Suprapubic skin (tissue), 4 donors: ENCODE results near the gene TPRG1L.

Experiments
- POLR2A ChIP-seq, 2 donors: fragments of 450-650 bp; IDR thresholded peaks; one replicate each; pipeline ENCODE4 v1.6.1; 2017; ENCODE audit warnings: antibody characterized with exemption in 2 of 2, mild to moderate bottlenecking in 2 of 2, moderate library complexity in 2 of 2
- POLR2AphosphoS5 ChIP-seq, 3 donors: sonication (generic); formaldehyde crosslinking; IDR thresholded peaks; one replicate each; pipeline ENCODE4 v1.6.1; 2017; ENCODE audit warnings: antibody characterized with exemption in 3 of 3
- TF ChIP-seq, protein P1 (sequence below), 2 donors: fragments of 200-600 bp in 1 of 2; fragments of 450-650 bp in 1 of 2; sonication (generic) in 1 of 2; IDR thresholded peaks; one replicate each; pipeline ENCODE4 v1.5.1; 2016 to 2019; ENCODE audit warnings: antibody characterized with exemption in 2 of 2, mild to moderate bottlenecking in 1 of 2, moderate library complexity in 1 of 2

DNA sequence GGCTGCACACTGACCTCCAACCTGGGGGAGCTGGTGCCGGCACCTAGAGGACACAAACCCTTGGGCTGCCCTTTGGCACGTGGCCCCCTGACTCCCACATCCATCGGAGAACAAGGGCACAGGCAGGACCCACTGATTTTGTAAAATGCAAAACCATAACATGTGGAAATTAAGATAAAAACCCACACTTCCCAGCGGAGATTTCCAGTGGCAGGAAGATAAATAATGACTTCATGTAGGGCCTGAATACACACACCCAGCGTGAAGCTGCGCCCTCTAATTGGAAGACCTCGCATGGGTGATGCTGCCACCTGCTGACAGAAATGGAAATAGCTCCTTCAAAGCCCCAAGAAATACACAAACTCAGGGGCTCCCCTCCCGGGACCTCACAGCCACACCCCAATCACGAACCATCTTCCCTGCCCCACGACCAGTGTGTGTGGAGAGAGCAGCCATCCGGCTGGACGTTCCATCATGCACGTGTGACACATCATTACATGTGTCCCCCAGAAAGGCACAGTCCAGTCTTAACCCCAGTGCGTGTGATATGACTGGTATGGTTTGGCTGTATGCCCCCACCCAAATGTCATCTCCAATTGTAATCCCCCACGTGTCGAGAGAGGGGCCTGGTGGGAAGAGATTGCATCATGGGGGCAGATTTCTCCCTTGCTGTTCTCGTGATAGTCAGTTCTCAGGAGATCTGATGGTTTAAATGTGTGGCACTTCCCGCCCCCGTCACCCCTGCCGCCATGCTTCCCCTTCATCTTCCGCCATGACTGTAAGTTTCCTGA lies 5.7 kb upstream of the TPRG1L start:
- TF ChIP-seq POLR2A (IDR thresholded peaks at IDR 0.05) (no peak), POLR2AphosphoS5 (IDR thresholded peaks at IDR 0.05) (no peak)
- TF ChIP-seq, protein P1, sequence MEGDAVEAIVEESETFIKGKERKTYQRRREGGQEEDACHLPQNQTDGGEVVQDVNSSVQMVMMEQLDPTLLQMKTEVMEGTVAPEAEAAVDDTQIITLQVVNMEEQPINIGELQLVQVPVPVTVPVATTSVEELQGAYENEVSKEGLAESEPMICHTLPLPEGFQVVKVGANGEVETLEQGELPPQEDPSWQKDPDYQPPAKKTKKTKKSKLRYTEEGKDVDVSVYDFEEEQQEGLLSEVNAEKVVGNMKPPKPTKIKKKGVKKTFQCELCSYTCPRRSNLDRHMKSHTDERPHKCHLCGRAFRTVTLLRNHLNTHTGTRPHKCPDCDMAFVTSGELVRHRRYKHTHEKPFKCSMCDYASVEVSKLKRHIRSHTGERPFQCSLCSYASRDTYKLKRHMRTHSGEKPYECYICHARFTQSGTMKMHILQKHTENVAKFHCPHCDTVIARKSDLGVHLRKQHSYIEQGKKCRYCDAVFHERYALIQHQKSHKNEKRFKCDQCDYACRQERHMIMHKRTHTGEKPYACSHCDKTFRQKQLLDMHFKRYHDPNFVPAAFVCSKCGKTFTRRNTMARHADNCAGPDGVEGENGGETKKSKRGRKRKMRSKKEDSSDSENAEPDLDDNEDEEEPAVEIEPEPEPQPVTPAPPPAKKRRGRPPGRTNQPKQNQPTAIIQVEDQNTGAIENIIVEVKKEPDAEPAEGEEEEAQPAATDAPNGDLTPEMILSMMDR (IDR thresholded peaks at IDR 0.05), result peak; percentile 71 to 79
